ENCODE data around the gene CAMK2G. TPM values are rescaled to one million over a fixed set of nuclear protein-coding genes. Genes with fewer than 3 reads are reported as not detected.

The CAMK2G gene
- polyA plus RNA-seq, 1 of the 3 experiments (the other 2 are of a cell fraction) = 41.4 TPM

GRCh38 chr10:73878365-73878764, 4.0 kb upstream of the CAMK2G start:
- no peaks in the 10 kb centered on the region for H3K9me3 ChIP-seq
- H3K79me2 ChIP-seq (ENCODE audit: insufficient read depth) = peaks cover under 1% of the 10 kb centered on the region; the same call in 1 of the 2 replicates
- H3K4me2 ChIP-seq = no peak overlapping the region
- no peak for TF ChIP-seq TEAD4 (IDR thresholded peaks at IDR 0.05; ENCODE audit: borderline replicate concordance, insufficient read depth)
- TF ChIP-seq TCF12 (IDR thresholded peaks at IDR 0.05) = no peak
- TF ChIP-seq YY1 (IDR thresholded peaks at IDR 0.05; ENCODE audit: low read depth) = no peak
- no peak for TF ChIP-seq RFX5 (IDR thresholded peaks at IDR 0.05; ENCODE audit: low read length)
- no peak for TF ChIP-seq JUND (IDR thresholded peaks at IDR 0.05)
- TF ChIP-seq POLR2AphosphoS5 (IDR thresholded peaks at IDR 0.05; ENCODE audit: low read depth, low read length) = no peak
- no peak for TF ChIP-seq FOXM1 (IDR thresholded peaks at IDR 0.05; ENCODE audit: low read depth)
- TF ChIP-seq MXI1 (IDR thresholded peaks at IDR 0.05; ENCODE audit: low read depth, low read length) = no peak
- no peak for TF ChIP-seq EZH2phosphoT487 (IDR thresholded peaks at IDR 0.05; ENCODE audit: borderline replicate concordance, low read depth)
- no peak for TF ChIP-seq SIN3A (IDR thresholded peaks at IDR 0.05; ENCODE audit: borderline replicate concordance, low read depth, low read length)
- TF ChIP-seq, protein P1, sequence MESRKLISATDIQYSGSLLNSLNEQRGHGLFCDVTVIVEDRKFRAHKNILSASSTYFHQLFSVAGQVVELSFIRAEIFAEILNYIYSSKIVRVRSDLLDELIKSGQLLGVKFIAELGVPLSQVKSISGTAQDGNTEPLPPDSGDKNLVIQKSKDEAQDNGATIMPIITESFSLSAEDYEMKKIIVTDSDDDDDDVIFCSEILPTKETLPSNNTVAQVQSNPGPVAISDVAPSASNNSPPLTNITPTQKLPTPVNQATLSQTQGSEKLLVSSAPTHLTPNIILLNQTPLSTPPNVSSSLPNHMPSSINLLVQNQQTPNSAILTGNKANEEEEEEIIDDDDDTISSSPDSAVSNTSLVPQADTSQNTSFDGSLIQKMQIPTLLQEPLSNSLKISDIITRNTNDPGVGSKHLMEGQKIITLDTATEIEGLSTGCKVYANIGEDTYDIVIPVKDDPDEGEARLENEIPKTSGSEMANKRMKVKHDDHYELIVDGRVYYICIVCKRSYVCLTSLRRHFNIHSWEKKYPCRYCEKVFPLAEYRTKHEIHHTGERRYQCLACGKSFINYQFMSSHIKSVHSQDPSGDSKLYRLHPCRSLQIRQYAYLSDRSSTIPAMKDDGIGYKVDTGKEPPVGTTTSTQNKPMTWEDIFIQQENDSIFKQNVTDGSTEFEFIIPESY (IDR thresholded peaks at IDR 0.05; ENCODE audit: borderline replicate concordance, low read depth) = no peak
- TF ChIP-seq EP300 (IDR thresholded peaks at IDR 0.05; ENCODE audit: borderline replicate concordance in 1 of 2, low read depth in 1 of 2, low read length in 1 of 2) = no peak
- TF ChIP-seq FOSL2 (IDR thresholded peaks at IDR 0.05; ENCODE audit: borderline replicate concordance, low read depth) = no peak
- no peak for TF ChIP-seq RCOR1 (IDR thresholded peaks at IDR 0.05; ENCODE audit: low read length)
- no peak for TF ChIP-seq GATA2 (CRISPR knock-in tag; IDR thresholded peaks at IDR 0.05)
- TF ChIP-seq RAD21 (IDR thresholded peaks at IDR 0.05; ENCODE audit: low read length) = no peak
- TF ChIP-seq ELF1 (IDR thresholded peaks at IDR 0.05) = no peak
- POLR2A ChIA-PET = interaction anchor here (2.1 kb wide), 1 partner anchor 25 kb away, joined by 7 read pairs; no protein-coding TSS in a partner anchor
- H4K20me1 ChIP-seq (ENCODE audit: insufficient read depth) = peaks cover under 1% of the 10 kb centered on the region
- CTCF ChIA-PET = interaction anchor here (1.8 to 37.3 kb wide), 7 partner anchors 11 to 225 kb away, joined by 7 to 753 read pairs (median 46); a partner anchor contains a TSS
- H3K36me3 ChIP-seq (replicated peaks in 1 of 2; ENCODE audit: control insufficient read depth in 1 of 2, insufficient read depth in 2 of 2, low read length in 1 of 2) = no peaks in the 10 kb centered on the region
- no peaks in the 10 kb centered on the region for H3K27me3 ChIP-seq (ENCODE audit: insufficient read depth)
- H3K9ac ChIP-seq = no peak overlapping the region
- no peak overlapping the region for H3K27ac ChIP-seq (ENCODE audit: low read depth in 2 of 2, low read length in 1 of 2)
- H3K4me3 ChIP-seq (ENCODE audit: low read depth in 2 of 2, low read length in 1 of 2) = no peak overlapping the region
- DNase-seq = no peak
- H3F3A ChIP-seq (replicated peaks; ENCODE audit: insufficient read depth) = peaks cover 23% of the 10 kb centered on the region
- 100% methylated on average over 1 of the region's 1 CpG for WGBS (ENCODE audit: low lambda C conversion rate)
- no peak overlapping the region for H2AFZ ChIP-seq (ENCODE audit: low read depth)
- H3K9me2 ChIP-seq = no peaks in the 10 kb centered on the region
- H3K4me1 ChIP-seq (ENCODE audit: control insufficient read depth in 1 of 2, insufficient read depth in 2 of 2, low read depth in 1 of 2, low read length in 1 of 2) = peaks cover 3 to 4% of the 10 kb centered on the region in 2 experiments; a peak in 2 of 4 replicates

DNA sequence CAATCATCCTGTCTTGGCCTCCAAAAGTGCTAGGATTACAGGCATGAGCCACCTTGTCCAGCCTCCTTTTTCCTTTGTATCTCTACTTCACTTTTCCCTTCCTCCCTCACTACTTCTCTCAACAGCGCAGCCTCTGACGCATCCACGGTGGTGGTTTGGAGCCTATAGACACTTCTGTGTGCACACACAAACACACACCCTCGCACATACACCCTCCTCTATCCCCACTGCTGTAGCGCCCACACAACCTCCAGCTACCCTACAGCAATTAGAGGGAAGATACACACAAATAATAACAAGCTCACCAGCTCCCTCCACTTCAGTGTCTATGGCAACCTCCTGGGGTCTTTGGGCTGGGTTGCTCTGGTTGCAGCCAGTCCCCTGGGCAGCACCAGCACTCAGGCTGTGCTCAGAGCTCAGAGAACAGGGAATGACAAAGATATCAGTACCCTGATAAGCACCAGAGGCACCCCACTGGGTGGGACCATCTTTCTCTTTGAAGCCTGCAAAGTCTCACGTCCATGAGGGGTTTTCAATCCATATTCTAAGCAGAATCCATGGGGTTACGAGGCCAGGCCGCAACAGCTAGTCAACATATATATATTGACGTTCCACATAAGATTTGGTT, 3.3 kb upstream of the CAMK2G start:
- Histone ChIP-seq H3K27me3 (ENCODE audit: insufficient read depth) (no peaks in the 10 kb centered on the region), H3K4me3 (ENCODE audit: low read depth in 2 of 2, low read length in 1 of 2) (no peak overlapping the region), H3K79me2 (ENCODE audit: insufficient read depth) (peaks cover 8% of the 10 kb centered on the region; the same call in 1 of the 2 replicates), H3F3A (replicated peaks; ENCODE audit: insufficient read depth) (peaks cover 24% of the 10 kb centered on the region), H3K4me1 (ENCODE audit: control insufficient read depth in 1 of 2, insufficient read depth in 2 of 2, low read depth in 1 of 2, low read length in 1 of 2) (peaks cover 9 to 11% of the 10 kb centered on the region in 2 experiments; a peak in 3 of 4 replicates), H3K9me3 (no peaks in the 10 kb centered on the region), H4K20me1 (ENCODE audit: insufficient read depth) (peaks cover 8% of the 10 kb centered on the region), H3K36me3 (replicated peaks in 1 of 2; ENCODE audit: control insufficient read depth in 1 of 2, insufficient read depth in 2 of 2, low read length in 1 of 2) (no peaks in the 10 kb centered on the region), H2AFZ (ENCODE audit: low read depth) (no peak overlapping the region), H3K9ac (no peak overlapping the region), H3K27ac (ENCODE audit: low read depth in 2 of 2, low read length in 1 of 2) (no peak overlapping the region), H3K4me2 (0 out of 2 replicates have a peak overlapping the region, but pooled peaks have one; percentile 42), H3K9me2 (no peaks in the 10 kb centered on the region)
- ChIA-PET POLR2A (no interaction called here), CTCF (interaction anchor here (2.1 to 37.3 kb wide), 5 partner anchors 8 to 63 kb away, joined by 5 to 753 read pairs (median 65); no protein-coding TSS in a partner anchor)
- 93% methylated on average over 9 of the region's 9 CpGs for WGBS (ENCODE audit: low lambda C conversion rate)
- no peak for DNase-seq
- TF ChIP-seq MEF2A (IDR thresholded peaks at IDR 0.05; ENCODE audit: borderline replicate concordance, low read depth) (no peak), FOXJ3 (CRISPR knock-in tag; IDR thresholded peaks at IDR 0.05) (no peak)
